ENCODE results near the gene KCTD10.

- TF ChIP-seq, protein P1, sequence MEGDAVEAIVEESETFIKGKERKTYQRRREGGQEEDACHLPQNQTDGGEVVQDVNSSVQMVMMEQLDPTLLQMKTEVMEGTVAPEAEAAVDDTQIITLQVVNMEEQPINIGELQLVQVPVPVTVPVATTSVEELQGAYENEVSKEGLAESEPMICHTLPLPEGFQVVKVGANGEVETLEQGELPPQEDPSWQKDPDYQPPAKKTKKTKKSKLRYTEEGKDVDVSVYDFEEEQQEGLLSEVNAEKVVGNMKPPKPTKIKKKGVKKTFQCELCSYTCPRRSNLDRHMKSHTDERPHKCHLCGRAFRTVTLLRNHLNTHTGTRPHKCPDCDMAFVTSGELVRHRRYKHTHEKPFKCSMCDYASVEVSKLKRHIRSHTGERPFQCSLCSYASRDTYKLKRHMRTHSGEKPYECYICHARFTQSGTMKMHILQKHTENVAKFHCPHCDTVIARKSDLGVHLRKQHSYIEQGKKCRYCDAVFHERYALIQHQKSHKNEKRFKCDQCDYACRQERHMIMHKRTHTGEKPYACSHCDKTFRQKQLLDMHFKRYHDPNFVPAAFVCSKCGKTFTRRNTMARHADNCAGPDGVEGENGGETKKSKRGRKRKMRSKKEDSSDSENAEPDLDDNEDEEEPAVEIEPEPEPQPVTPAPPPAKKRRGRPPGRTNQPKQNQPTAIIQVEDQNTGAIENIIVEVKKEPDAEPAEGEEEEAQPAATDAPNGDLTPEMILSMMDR (IDR thresholded peaks at IDR 0.05), result no peak
- TF ChIP-seq POLR2A (IDR thresholded peaks at IDR 0.05; ENCODE audit: low read depth), result no peak
These were observed 19.0 kb downstream of the KCTD10 start for GRCh38 chr12:109458086-109458485.
